ENCODE data around the gene CRELD1. TPM values are rescaled to one million over a fixed set of nuclear protein-coding genes. Genes with fewer than 3 reads are reported as not detected.

The CRELD1 gene
- total and polyA plus RNA-seq, 2 donors (not counting 1 experiment from before 2014, with no cell fraction given): 46.8 to 47.6 TPM

- no peak overlapping the region for H3K27ac Mint-ChIP-seq
- no peak overlapping the region for H3K4me3 Mint-ChIP-seq
- no peak for DNase-seq
- no peaks in the 10 kb centered on the region for H3K9me3 ChIP-seq (ENCODE audit: control extremely low read depth in 1 of 3, control insufficient read depth in 2 of 3, insufficient read depth in 1 of 3, low read length in 2 of 3)
- H3K27me3 Mint-ChIP-seq: no peaks in the 10 kb centered on the region
- H3K4me3 ChIP-seq (ENCODE audit: control extremely low read depth in 1 of 5, extremely low read depth in 1 of 5, insufficient read depth in 1 of 5, low read depth in 2 of 5, low read length in 4 of 5): no peak overlapping the region
- intact Hi-C loops (cut with micrococcal nuclease): loop anchor here (5.0 kb wide), 1 partner anchor 299 kb away; the partner anchor contains the start of gene TATDN2
- CTCF ChIA-PET: interaction anchor here (2.6 kb wide), 1 partner anchor 16 kb away, joined by 11 read pairs; the partner anchor contains the start of gene CRELD1
- no peak overlapping the region for H3K27ac ChIP-seq (ENCODE audit: low read length in 2 of 2)
- H3K4me2 ChIP-seq (replicated peaks; ENCODE audit: low read depth, low read length, poor library complexity, severe bottlenecking): no peak overlapping the region
- H3K4me1 ChIP-seq (ENCODE audit: control insufficient read depth in 2 of 2, insufficient read depth in 2 of 2, low read length in 2 of 2): peaks cover 15 to 23% of the 10 kb centered on the region in 2 donors
- ATAC-seq (ENCODE audit: low read depth): no peak
- H3K9me3 Mint-ChIP-seq (ENCODE audit: insufficient read depth): no peaks in the 10 kb centered on the region
- 100% methylated on average over 1 of the region's 3 CpGs for WGBS (ENCODE audit: insufficient coverage)
- TF ChIP-seq, protein P1, sequence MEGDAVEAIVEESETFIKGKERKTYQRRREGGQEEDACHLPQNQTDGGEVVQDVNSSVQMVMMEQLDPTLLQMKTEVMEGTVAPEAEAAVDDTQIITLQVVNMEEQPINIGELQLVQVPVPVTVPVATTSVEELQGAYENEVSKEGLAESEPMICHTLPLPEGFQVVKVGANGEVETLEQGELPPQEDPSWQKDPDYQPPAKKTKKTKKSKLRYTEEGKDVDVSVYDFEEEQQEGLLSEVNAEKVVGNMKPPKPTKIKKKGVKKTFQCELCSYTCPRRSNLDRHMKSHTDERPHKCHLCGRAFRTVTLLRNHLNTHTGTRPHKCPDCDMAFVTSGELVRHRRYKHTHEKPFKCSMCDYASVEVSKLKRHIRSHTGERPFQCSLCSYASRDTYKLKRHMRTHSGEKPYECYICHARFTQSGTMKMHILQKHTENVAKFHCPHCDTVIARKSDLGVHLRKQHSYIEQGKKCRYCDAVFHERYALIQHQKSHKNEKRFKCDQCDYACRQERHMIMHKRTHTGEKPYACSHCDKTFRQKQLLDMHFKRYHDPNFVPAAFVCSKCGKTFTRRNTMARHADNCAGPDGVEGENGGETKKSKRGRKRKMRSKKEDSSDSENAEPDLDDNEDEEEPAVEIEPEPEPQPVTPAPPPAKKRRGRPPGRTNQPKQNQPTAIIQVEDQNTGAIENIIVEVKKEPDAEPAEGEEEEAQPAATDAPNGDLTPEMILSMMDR (IDR thresholded peaks at IDR 0.05): no peak
- TF ChIP-seq EZH2 (IDR thresholded peaks at IDR 0.05; ENCODE audit: borderline replicate concordance, insufficient read depth, low read depth, low read length, poor library complexity, severe bottlenecking): no peak
- peaks cover 20% of the 10 kb centered on the region for H3K4me1 Mint-ChIP-seq
- POLR2A ChIA-PET: no interaction called here
- H3K9ac ChIP-seq (ENCODE audit: low read length): no peak overlapping the region
- H3K79me2 ChIP-seq (ENCODE audit: control insufficient read depth, insufficient read depth, low read length): no peaks in the 10 kb centered on the region
- peaks cover 0 to 12% (median 0%) of the 10 kb centered on the region in 4 experiments for H3K27me3 ChIP-seq (replicated peaks in 1 of 4; ENCODE audit: control extremely low read depth in 1 of 4, control insufficient read depth in 3 of 4, insufficient read depth in 4 of 4, low read length in 3 of 4)
- peaks cover 0 to 2% of the 10 kb centered on the region in 2 experiments for H3K36me3 ChIP-seq (replicated peaks in 1 of 2; ENCODE audit: control extremely low read depth in 1 of 2, control insufficient read depth in 1 of 2, extremely low read depth in 1 of 2, insufficient read depth in 2 of 2, low read length in 1 of 2)
- H2AFZ ChIP-seq (ENCODE audit: insufficient read depth, low read depth, low read length, poor library complexity, severe bottlenecking): no peak overlapping the region
- H4K20me1 ChIP-seq (ENCODE audit: control insufficient read depth, insufficient read depth, low read length, poor library complexity, severe bottlenecking): no peaks in the 10 kb centered on the region
Measured at GRCh38 chr3:9948586-9948985, 15.0 kb downstream of the CRELD1 start.

DNA sequence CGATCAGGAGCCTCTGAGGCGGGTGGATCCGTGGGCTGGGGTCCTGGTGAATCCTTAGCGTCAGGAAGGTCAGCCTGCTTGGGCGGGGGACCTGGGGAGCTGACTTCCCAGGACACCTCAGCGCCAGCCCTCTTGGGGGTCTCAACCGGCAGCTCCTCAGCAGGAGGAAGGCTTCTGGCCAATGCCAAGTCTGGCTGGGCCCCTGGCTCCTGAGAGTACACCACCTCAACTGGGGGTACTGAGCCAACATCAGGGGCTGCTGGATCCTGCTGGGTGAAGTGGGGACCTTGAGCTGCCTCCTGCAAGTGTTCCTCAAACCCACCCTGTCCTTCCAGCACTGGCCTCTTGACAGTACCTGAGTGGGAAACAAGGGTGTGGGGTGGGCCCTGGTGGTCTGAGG, 15.5 kb downstream of the CRELD1 start:
- 94% methylated on average over 7 of the region's 7 CpGs for WGBS (ENCODE audit: insufficient coverage)
- Histone ChIP-seq H3K4me3 (ENCODE audit: control extremely low read depth in 1 of 5, extremely low read depth in 1 of 5, insufficient read depth in 1 of 5, low read depth in 2 of 5, low read length in 4 of 5) (no peak overlapping the region), H4K20me1 (ENCODE audit: control insufficient read depth, insufficient read depth, low read length, poor library complexity, severe bottlenecking) (no peaks in the 10 kb centered on the region), H3K4me2 (replicated peaks; ENCODE audit: low read depth, low read length, poor library complexity, severe bottlenecking) (no peak overlapping the region), H3K79me2 (ENCODE audit: control insufficient read depth, insufficient read depth, low read length) (no peaks in the 10 kb centered on the region), H3K27me3 (replicated peaks in 1 of 4; ENCODE audit: control extremely low read depth in 1 of 4, control insufficient read depth in 3 of 4, insufficient read depth in 4 of 4, low read length in 3 of 4) (peaks cover 0 to 12% (median 0%) of the 10 kb centered on the region in 4 experiments), H2AFZ (ENCODE audit: insufficient read depth, low read depth, low read length, poor library complexity, severe bottlenecking) (no peak overlapping the region), H3K27ac (ENCODE audit: low read length in 2 of 2) (no peak overlapping the region), H3K4me1 (ENCODE audit: control insufficient read depth in 2 of 2, insufficient read depth in 2 of 2, low read length in 2 of 2) (peaks cover 15 to 23% of the 10 kb centered on the region in 2 donors), H3K9ac (ENCODE audit: low read length) (no peak overlapping the region), H3K9me3 (ENCODE audit: control extremely low read depth in 1 of 3, control insufficient read depth in 2 of 3, insufficient read depth in 1 of 3, low read length in 2 of 3) (no peaks in the 10 kb centered on the region), H3K36me3 (replicated peaks in 1 of 2; ENCODE audit: control extremely low read depth in 1 of 2, control insufficient read depth in 1 of 2, extremely low read depth in 1 of 2, insufficient read depth in 2 of 2, low read length in 1 of 2) (peaks cover 0 to 2% of the 10 kb centered on the region in 2 experiments)
- Mint-ChIP-seq H3K4me1 (peaks cover 20% of the 10 kb centered on the region), H3K27me3 (no peaks in the 10 kb centered on the region), H3K9me3 (ENCODE audit: insufficient read depth) (no peaks in the 10 kb centered on the region), H3K4me3 (no peak overlapping the region), H3K27ac (no peak overlapping the region)
- ChIA-PET POLR2A (no interaction called here), CTCF (interaction anchor here (2.6 kb wide), 1 partner anchor 16 kb away, joined by 11 read pairs; the partner anchor contains the start of gene CRELD1)
- DNase-seq: no peak
- intact Hi-C loops (cut with micrococcal nuclease): loop anchor here (5.0 kb wide), 1 partner anchor 298 kb away; the partner anchor contains the start of gene TATDN2
- TF ChIP-seq, protein P1 (IDR thresholded peaks at IDR 0.05): no peak
- TF ChIP-seq EZH2 (IDR thresholded peaks at IDR 0.05; ENCODE audit: borderline replicate concordance, insufficient read depth, low read depth, low read length, poor library complexity, severe bottlenecking): no peak
- no peak for ATAC-seq (ENCODE audit: low read depth)

All from B cell (primary cell).